PC-3 (cell line): ENCODE measurements around the gene STK4.

Experiments used
- CTCF ChIP-seq: fragments of 300-600 bp; sonication (generic); conservative IDR thresholded peaks from 2 replicates; pipeline ENCODE4 v1.5.1; 2017; ENCODE audit warnings: antibody characterized with exemption, low read depth, mild to moderate bottlenecking, low read length
- EZH2 ChIP-seq: fragments of 300-600 bp; sonication (generic); IDR thresholded peaks from one replicate; pipeline ENCODE4 v1.6.1; 2017; ENCODE audit warnings: antibody characterized with exemption, mild to moderate bottlenecking, low read length; ENCODE audit not compliant: unreplicated experiment
- EZH2phosphoT487 ChIP-seq: fragments of 300-600 bp; sonication (generic); IDR thresholded peaks from 2 replicates; pipeline ENCODE4 v1.6.1; 2018; ENCODE audit warnings: mild to moderate bottlenecking, antibody characterized with exemption, low read length, borderline replicate concordance

- TF ChIP-seq CTCF, result no peak
- TF ChIP-seq EZH2phosphoT487, result no peak
- TF ChIP-seq EZH2, result no peak
These were observed 6.6 kb upstream of the STK4 start for GRCh38 chr20:44959638-44960102.
